ENCODE measurements around the gene PSMB8.

The PSMB8 gene

GRCh38 chr6:32867554-32868256 is 23.9 kb upstream of the PSMB8 start:
- H3K4me2 ChIP-seq (ENCODE audit: low read length), result peak overlapping the region; percentile 70
- peak overlapping the region; percentile 31 for H3K4me3 ChIP-seq (ENCODE audit: low read depth, low read length, poor library complexity, severe bottlenecking)
- H3K27me3 ChIP-seq (ENCODE audit: insufficient read depth, low read length), result no peaks in the 10 kb centered on the region
- H3K27ac ChIP-seq (ENCODE audit: low read depth, low read length, poor library complexity, severe bottlenecking), result peak overlapping the region; percentile 95
- peaks cover 32% of the 10 kb centered on the region for H3K4me1 ChIP-seq (ENCODE audit: insufficient read depth, low read length, severe bottlenecking)
- H2AFZ ChIP-seq (ENCODE audit: low read length), result peak overlapping the region; percentile 80
- no peak for TF ChIP-seq EZH2 (IDR thresholded peaks at IDR 0.05; ENCODE audit: borderline replicate concordance, low read length)
- TF ChIP-seq CTCF (IDR thresholded peaks at IDR 0.05; ENCODE audit: low read length), result no peak
- H3K9ac ChIP-seq (ENCODE audit: low read length), result peak overlapping the region; percentile 65
- H4K20me1 ChIP-seq (ENCODE audit: insufficient read depth, low read length), result no peaks in the 10 kb centered on the region
- no peaks in the 10 kb centered on the region for H3K79me2 ChIP-seq (ENCODE audit: insufficient read depth, low read length)
- H3F3A ChIP-seq (ENCODE audit: insufficient read depth, low read length), result 0 out of 2 replicates have a peak, but pooled peaks cover 5% of the 10 kb centered on the region
- H3K9me2 ChIP-seq (ENCODE audit: low read depth, low read length), result no peaks in the 10 kb centered on the region
- no peaks in the 10 kb centered on the region for H3K36me3 ChIP-seq (ENCODE audit: insufficient read depth, low read length)
- H3K9me3 ChIP-seq (ENCODE audit: low read length), result no peaks in the 10 kb centered on the region

GRCh38 chr6:32867022-32867477 is 23.2 kb upstream of the PSMB8 start:
- peak overlapping the region; percentile 95 for H3K27ac ChIP-seq (ENCODE audit: low read depth, low read length, poor library complexity, severe bottlenecking)
- no peaks in the 10 kb centered on the region for H3K36me3 ChIP-seq (ENCODE audit: insufficient read depth, low read length)
- H3K79me2 ChIP-seq (ENCODE audit: insufficient read depth, low read length), result no peaks in the 10 kb centered on the region
- peaks cover 32% of the 10 kb centered on the region for H3K4me1 ChIP-seq (ENCODE audit: insufficient read depth, low read length, severe bottlenecking)
- H4K20me1 ChIP-seq (ENCODE audit: insufficient read depth, low read length), result no peaks in the 10 kb centered on the region
- no peaks in the 10 kb centered on the region for H3K9me2 ChIP-seq (ENCODE audit: low read depth, low read length)
- H3K4me3 ChIP-seq (ENCODE audit: low read depth, low read length, poor library complexity, severe bottlenecking), result peak overlapping the region; percentile 31
- peak overlapping the region; percentile 65 for H3K9ac ChIP-seq (ENCODE audit: low read length)
- H3K9me3 ChIP-seq (ENCODE audit: low read length), result no peaks in the 10 kb centered on the region
- TF ChIP-seq CTCF (IDR thresholded peaks at IDR 0.05; ENCODE audit: low read length), result no peak
- no peak for TF ChIP-seq EZH2 (IDR thresholded peaks at IDR 0.05; ENCODE audit: borderline replicate concordance, low read length)
- H3K27me3 ChIP-seq (ENCODE audit: insufficient read depth, low read length), result no peaks in the 10 kb centered on the region
- H3F3A ChIP-seq (ENCODE audit: insufficient read depth, low read length), result 0 out of 2 replicates have a peak, but pooled peaks cover 5% of the 10 kb centered on the region
- H3K4me2 ChIP-seq (ENCODE audit: low read length), result peak overlapping the region; percentile 70
- peak overlapping the region; percentile 80 for H2AFZ ChIP-seq (ENCODE audit: low read length)

GRCh38 chr6:32865724-32866443 is 22.0 kb upstream of the PSMB8 start:
- H3K4me2 ChIP-seq (ENCODE audit: low read length), result peak overlapping the region; percentile 70
- H3K4me1 ChIP-seq (ENCODE audit: insufficient read depth, low read length, severe bottlenecking), result peaks cover 32% of the 10 kb centered on the region
- H3K4me3 ChIP-seq (ENCODE audit: low read depth, low read length, poor library complexity, severe bottlenecking), result no peak overlapping the region
- H3K27ac ChIP-seq (ENCODE audit: low read depth, low read length, poor library complexity, severe bottlenecking), result peak overlapping the region; percentile 95
- no peaks in the 10 kb centered on the region for H3K79me2 ChIP-seq (ENCODE audit: insufficient read depth, low read length)
- H4K20me1 ChIP-seq (ENCODE audit: insufficient read depth, low read length), result no peaks in the 10 kb centered on the region
- H3K27me3 ChIP-seq (ENCODE audit: insufficient read depth, low read length), result no peaks in the 10 kb centered on the region
- 0 out of 2 replicates have a peak, but pooled peaks cover 5% of the 10 kb centered on the region for H3F3A ChIP-seq (ENCODE audit: insufficient read depth, low read length)
- TF ChIP-seq EZH2 (IDR thresholded peaks at IDR 0.05; ENCODE audit: borderline replicate concordance, low read length), result no peak
- no peak for TF ChIP-seq CTCF (IDR thresholded peaks at IDR 0.05; ENCODE audit: low read length)
- no peaks in the 10 kb centered on the region for H3K9me2 ChIP-seq (ENCODE audit: low read depth, low read length)
- H3K36me3 ChIP-seq (ENCODE audit: insufficient read depth, low read length), result no peaks in the 10 kb centered on the region; the same call in 1 of the 2 replicates
- H3K9me3 ChIP-seq (ENCODE audit: low read length), result no peaks in the 10 kb centered on the region
- no peak overlapping the region; the same call in 1 of the 2 replicates for H3K9ac ChIP-seq (ENCODE audit: low read length)
- no peak overlapping the region for H2AFZ ChIP-seq (ENCODE audit: low read length)

Measured in OCI-LY1 (cell line).